ENCODE results near the gene NKX2-1. TPM values are rescaled to one million over a fixed set of nuclear protein-coding genes. Genes with fewer than 3 reads are reported as not detected.
"Not testable (repeated sequence)": the region's sequence is repeated elsewhere in the genome, so short reads cannot be mapped to it uniquely, and the experiment has no call there.

Gene NKX2-1
- total and polyA plus RNA-seq, 2 experiments from 2014 or later, result 0.11 TPM; not detected in 1

DNA sequence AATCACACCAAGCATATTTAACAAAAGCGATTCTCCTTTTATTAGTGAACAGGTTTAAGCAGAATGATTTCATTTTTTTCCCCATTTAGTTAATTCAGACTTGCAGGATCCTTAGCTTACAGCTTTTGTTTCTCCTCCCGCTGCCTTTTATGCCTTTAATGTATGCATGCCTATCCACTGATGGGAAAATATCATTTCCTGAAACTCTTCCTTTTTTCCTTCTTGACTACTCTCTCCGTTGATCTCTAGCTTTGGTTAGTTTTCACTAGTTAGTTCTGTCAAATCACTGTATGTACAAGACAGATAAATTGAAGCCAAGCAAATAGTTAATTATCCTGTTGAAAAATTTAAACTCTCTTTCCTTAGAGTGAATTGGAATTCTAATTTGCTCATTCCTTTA, 26.3 kb downstream of the NKX2-1 start:
- Histone ChIP-seq H3K36me3 (no peaks in the 10 kb centered on the region), H3K27me3 (peaks cover 95% of the 10 kb centered on the region), H3K9me3 (ENCODE audit: low read depth) (no peaks in the 10 kb centered on the region), H3K4me1 (ENCODE audit: low read depth) (no peaks in the 10 kb centered on the region), H3K4me3 (no peak overlapping the region), H3K27ac (no peak overlapping the region)
- no peak for DNase-seq (ENCODE audit: low read depth in 1 of 2, low spot score in 1 of 2)
- TF ChIP-seq, protein P1, sequence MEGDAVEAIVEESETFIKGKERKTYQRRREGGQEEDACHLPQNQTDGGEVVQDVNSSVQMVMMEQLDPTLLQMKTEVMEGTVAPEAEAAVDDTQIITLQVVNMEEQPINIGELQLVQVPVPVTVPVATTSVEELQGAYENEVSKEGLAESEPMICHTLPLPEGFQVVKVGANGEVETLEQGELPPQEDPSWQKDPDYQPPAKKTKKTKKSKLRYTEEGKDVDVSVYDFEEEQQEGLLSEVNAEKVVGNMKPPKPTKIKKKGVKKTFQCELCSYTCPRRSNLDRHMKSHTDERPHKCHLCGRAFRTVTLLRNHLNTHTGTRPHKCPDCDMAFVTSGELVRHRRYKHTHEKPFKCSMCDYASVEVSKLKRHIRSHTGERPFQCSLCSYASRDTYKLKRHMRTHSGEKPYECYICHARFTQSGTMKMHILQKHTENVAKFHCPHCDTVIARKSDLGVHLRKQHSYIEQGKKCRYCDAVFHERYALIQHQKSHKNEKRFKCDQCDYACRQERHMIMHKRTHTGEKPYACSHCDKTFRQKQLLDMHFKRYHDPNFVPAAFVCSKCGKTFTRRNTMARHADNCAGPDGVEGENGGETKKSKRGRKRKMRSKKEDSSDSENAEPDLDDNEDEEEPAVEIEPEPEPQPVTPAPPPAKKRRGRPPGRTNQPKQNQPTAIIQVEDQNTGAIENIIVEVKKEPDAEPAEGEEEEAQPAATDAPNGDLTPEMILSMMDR (IDR thresholded peaks at IDR 0.05; ENCODE audit: low read depth, low read length), result no peak

DNA sequence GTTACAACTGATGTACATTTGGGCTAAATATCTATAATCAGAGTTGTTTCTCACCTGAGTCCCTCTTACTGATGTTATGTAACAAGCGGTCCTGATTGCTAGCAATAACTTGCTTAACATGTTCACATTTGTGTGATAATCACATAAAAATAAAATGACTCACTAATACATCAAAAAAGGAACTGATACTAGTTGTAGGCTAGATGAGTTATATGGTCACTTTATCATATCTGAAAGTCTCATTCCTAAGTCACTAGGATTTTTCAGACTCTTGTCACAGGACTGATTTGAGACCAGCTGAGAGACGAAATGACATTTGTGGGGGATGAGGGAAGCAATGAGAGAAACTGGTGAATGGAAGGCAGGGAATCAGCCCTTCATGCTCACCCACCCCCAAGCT, 34.3 kb downstream of the NKX2-1 start:
- TF ChIP-seq, protein P1 (IDR thresholded peaks at IDR 0.05; ENCODE audit: low read depth, low read length), result no peak
- Histone ChIP-seq H3K4me1 (ENCODE audit: low read depth) (no peaks in the 10 kb centered on the region), H3K27me3 (peaks cover 86% of the 10 kb centered on the region), H3K9me3 (ENCODE audit: low read depth) (no peaks in the 10 kb centered on the region), H3K4me3 (no peak overlapping the region), H3K27ac (no peak overlapping the region), H3K36me3 (no peaks in the 10 kb centered on the region)
- DNase-seq (ENCODE audit: low read depth in 1 of 2, low spot score in 1 of 2), result no peak

DNA sequence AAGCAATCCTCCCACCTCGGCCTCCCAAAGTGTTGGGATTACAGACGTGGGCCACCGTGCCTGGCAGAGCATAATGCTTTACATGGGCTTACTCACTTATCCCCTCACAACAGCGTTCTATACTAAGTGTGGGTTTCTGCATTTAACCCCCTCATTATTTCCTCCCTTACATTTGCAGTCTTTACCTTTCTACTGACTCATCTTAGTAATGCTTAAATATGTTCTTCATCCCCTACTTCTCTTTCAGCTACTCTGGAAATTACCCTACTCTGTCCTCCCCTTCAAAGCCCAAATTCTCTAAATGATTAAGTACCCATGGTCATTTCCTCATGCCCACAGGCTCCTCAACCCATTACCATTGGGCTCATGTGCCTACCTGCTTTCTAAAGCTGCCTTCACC, 40.7 kb downstream of the NKX2-1 start:
- no peak overlapping the region for H3K27ac ChIP-seq
- H3K4me3 ChIP-seq, result no peak overlapping the region
- H3K4me1 ChIP-seq (ENCODE audit: low read depth), result no peaks in the 10 kb centered on the region
- H3K9me3 ChIP-seq (ENCODE audit: low read depth), result no peaks in the 10 kb centered on the region
- peaks cover 46% of the 10 kb centered on the region for H3K27me3 ChIP-seq
- DNase-seq (ENCODE audit: low read depth in 1 of 2, low spot score in 1 of 2), result no peak
- TF ChIP-seq, protein P1 (IDR thresholded peaks at IDR 0.05; ENCODE audit: low read depth, low read length), result no peak
- H3K36me3 ChIP-seq, result no peaks in the 10 kb centered on the region

DNA sequence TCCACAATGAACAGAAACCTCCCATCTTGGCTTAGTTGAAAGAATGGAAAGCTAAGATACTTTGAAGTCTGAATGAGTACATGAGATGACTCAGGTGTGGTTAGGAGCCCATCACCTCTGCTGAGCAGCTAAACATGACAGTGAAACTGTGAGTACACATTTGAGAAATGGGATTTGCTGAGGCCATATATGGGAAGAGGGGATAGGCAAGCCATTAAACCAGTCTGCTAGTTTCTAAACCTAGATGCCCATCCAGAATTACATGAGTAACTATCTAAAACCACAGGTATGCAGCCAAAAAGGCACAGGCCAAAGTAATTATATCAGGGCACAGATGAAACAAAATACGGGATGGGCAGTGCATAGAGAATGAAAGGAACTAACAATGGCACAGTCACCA, 41.2 kb downstream of the NKX2-1 start:
- TF ChIP-seq, protein P1 (IDR thresholded peaks at IDR 0.05; ENCODE audit: low read depth, low read length), result no peak
- no peak for DNase-seq (ENCODE audit: low read depth in 1 of 2, low spot score in 1 of 2)
- Histone ChIP-seq H3K9me3 (ENCODE audit: low read depth) (no peaks in the 10 kb centered on the region), H3K4me1 (ENCODE audit: low read depth) (no peaks in the 10 kb centered on the region), H3K27ac (no peak overlapping the region), H3K27me3 (peaks cover 41% of the 10 kb centered on the region), H3K36me3 (no peaks in the 10 kb centered on the region), H3K4me3 (no peak overlapping the region)

DNA sequence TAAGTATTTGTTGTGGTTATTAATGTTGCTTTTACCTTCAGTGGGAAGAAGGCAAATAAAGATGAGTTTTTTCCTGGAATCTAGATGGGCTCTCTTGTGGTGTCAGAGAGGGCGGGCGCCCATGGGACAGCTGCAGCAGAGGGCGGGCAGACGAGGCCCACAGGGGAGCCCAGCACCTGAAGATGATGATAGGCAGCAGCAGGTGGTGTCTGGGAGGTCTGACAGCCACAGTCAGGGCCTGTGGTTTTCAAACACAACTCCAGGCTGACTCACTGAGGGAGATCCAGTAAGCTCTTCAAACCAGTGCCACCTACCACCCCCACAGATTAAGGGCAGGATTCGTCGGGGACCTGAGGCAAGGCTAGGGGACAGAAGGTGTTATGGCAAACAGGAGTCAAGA, 42.8 kb downstream of the NKX2-1 start:
- H3K4me1 ChIP-seq (ENCODE audit: low read depth), result no peaks in the 10 kb centered on the region
- no peaks in the 10 kb centered on the region for H3K9me3 ChIP-seq (ENCODE audit: low read depth)
- peaks cover 41% of the 10 kb centered on the region for H3K27me3 ChIP-seq
- DNase-seq (ENCODE audit: low read depth in 1 of 2, low spot score in 1 of 2), result no peak
- no peak overlapping the region for H3K27ac ChIP-seq
- TF ChIP-seq, protein P1 (IDR thresholded peaks at IDR 0.05; ENCODE audit: low read depth, low read length), result no peak
- no peak overlapping the region for H3K4me3 ChIP-seq
- H3K36me3 ChIP-seq, result no peaks in the 10 kb centered on the region

DNA sequence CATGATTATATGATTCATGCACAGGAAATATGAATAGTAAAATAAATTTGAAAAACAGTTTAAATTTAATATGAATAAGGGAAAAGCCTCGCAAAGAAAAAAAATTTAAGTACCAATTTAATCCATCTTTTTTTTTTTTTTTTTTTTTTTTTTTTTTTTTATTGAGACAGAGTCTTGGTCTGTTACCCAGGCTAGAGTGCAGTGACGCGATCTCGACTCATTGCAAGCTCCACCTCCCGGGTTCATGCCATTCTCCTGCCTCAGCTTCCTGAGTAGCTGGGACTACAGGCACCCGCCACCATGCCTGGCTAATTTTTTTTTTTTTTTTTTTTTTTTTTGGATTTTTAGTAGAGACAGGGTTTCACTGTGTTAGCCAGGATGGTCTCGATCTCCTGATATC, 44.0 kb downstream of the NKX2-1 start:
- H3K27ac ChIP-seq; H3K9me3 ChIP-seq (ENCODE audit: low read depth); H3K4me3 ChIP-seq; DNase-seq (ENCODE audit: low read depth in 1 of 2, low spot score in 1 of 2); H3K36me3 ChIP-seq; H3K4me1 ChIP-seq (ENCODE audit: low read depth): not testable (repeated sequence)
- peaks cover 41% of the 10 kb centered on the region for H3K27me3 ChIP-seq
